T-cell (primary cell): Measurements from ENCODE around the gene TAOK3. TPM values are rescaled to one million over a fixed set of nuclear protein-coding genes. Genes with fewer than 3 reads are reported as not detected.

Experiments
- ATAC-seq, 4 experiments: fragments of 200-7000 bp in 3 of 4; fragments of 150-1000 bp in 1 of 4; cut with Tn5 transposase; replicated peaks in 1 of 4; 1 replicate in 3 of 4; 2 replicates in 1 of 4; pipeline ENCODE4 v1.10.0; 2021; ENCODE audit warnings: moderate library complexity in 3 of 4, mild to moderate bottlenecking in 2 of 4, moderate number of reproducible peaks in 1 of 4
- CTCF ChIA-PET, 2 donors: fragments of 300-600 bp; sonication (Branson Sonifier 250); formaldehyde crosslinking; loops; one replicate each; lab custom pipeline; 2022; ENCODE audit warnings: antibody characterized with exemption in 2 of 2; lab: Charles Lee
- POLR2A ChIA-PET, 2 donors: fragments of 300-600 bp; sonication (Branson Sonifier 250); formaldehyde crosslinking; loops; one replicate each; lab custom pipeline; 2022; ENCODE audit warnings: antibody characterized with exemption in 2 of 2; lab: Charles Lee
- DNase-seq, 35 experiments: peaks; one replicate each; pipeline versions ENCODE4 v3.0.0 to v3.0.0-alpha.2; 2013 to 2023
- H3K27ac ChIP-seq: one replicate; pipeline ENCODE4 v1.5.1; 2013; ENCODE audit warnings: low read length
- H3K27me3 ChIP-seq, 2 experiments: replicated peaks in 1 of 2; 1 replicate in 1 of 2; 2 replicates in 1 of 2; pipeline versions ENCODE4 v1.6.1 to v1.7.0; 2013; ENCODE audit warnings: low read length in 1 of 2, mixed read lengths in 1 of 2; ENCODE audit not compliant: control insufficient read depth in 2 of 2, insufficient read depth in 2 of 2; ENCODE audit errors: extremely low read depth in 1 of 2
- H3K36me3 ChIP-seq, 2 donors: 1 replicate in 1 of 2; 2 replicates in 1 of 2; pipeline versions ENCODE4 v1.6.1 to v1.7.0; 2013; ENCODE audit warnings: low read length in 1 of 2; ENCODE audit not compliant: control insufficient read depth in 2 of 2, insufficient read depth in 1 of 2; ENCODE audit errors: extremely low read depth in 1 of 2
- H3K4me1 ChIP-seq, 2 experiments: 1 replicate in 1 of 2; 2 replicates in 1 of 2; pipeline versions ENCODE4 v1.6.1 to v1.7.0; 2013; ENCODE audit warnings: low read length in 2 of 2, mixed read lengths in 1 of 2; ENCODE audit not compliant: insufficient read depth in 2 of 2, control insufficient read depth in 1 of 2; ENCODE audit errors: extremely low read depth in 1 of 2
- H3K4me3 ChIP-seq, 2 donors: 1 replicate in 1 of 2; 2 replicates in 1 of 2; pipeline versions ENCODE4 v1.5.1 to v1.7.0; 2013; ENCODE audit warnings: mild to moderate bottlenecking in 2 of 2, low read length in 1 of 2, moderate library complexity in 1 of 2; ENCODE audit not compliant: control insufficient read depth in 1 of 2; ENCODE audit errors: extremely low read depth in 1 of 2
- H3K9me3 ChIP-seq: 2 replicates; pipeline ENCODE4 v1.7.0; 2013
- H3K27ac Mint-ChIP-seq, 2 donors: one replicate each; pipeline ENCODE4 v1.8.0; 2020 to 2021; ENCODE audit warnings: mild to moderate bottlenecking in 2 of 2, mixed read lengths in 2 of 2
- H3K27me3 Mint-ChIP-seq, 2 donors: one replicate each; pipeline ENCODE4 v1.8.0; 2021 to 2022; ENCODE audit warnings: mixed read lengths in 2 of 2
- H3K36me3 Mint-ChIP-seq: one replicate; pipeline ENCODE4 v1.8.0; 2021; ENCODE audit warnings: mixed read lengths
- H3K4me1 Mint-ChIP-seq, 3 donors: one replicate each; pipeline ENCODE4 v1.8.0; 2020 to 2022; ENCODE audit warnings: mixed read lengths in 3 of 3, mild to moderate bottlenecking in 1 of 3
- H3K4me3 Mint-ChIP-seq, 3 donors: one replicate each; pipeline ENCODE4 v1.8.0; 2020 to 2022; ENCODE audit warnings: mild to moderate bottlenecking in 3 of 3, mixed read lengths in 3 of 3, moderate library complexity in 3 of 3
- H3K9me3 Mint-ChIP-seq, 3 donors: one replicate each; pipeline ENCODE4 v1.8.0; 2020 to 2022; ENCODE audit warnings: mixed read lengths in 3 of 3
- WGBS: methylation state at CpG from one replicate; pipeline ENCODE4 v1.1.5; 2013; ENCODE audit warnings: missing lambda C conversion rate; ENCODE audit not compliant: insufficient coverage; 5-methylcytosine and 5-hydroxymethylcytosine counted together
- total RNA-seq, 35 experiments: library from RNA in 6 of 35; stranded (reverse) in 6 of 35; fragments of 120-200 nt in 1 of 35; gene quantifications; one replicate each; pipeline versions ENCODE4 v1.2.1 to v1.2.4 and lab custom pipeline; 2013 to 2026

Gene TAOK3
- total RNA-seq, 5 donors from 2014 or later (not counting 1 experiment from before 2014, with no cell fraction given) = 58.7 to 93.6 (median 67.4) TPM

DNA sequence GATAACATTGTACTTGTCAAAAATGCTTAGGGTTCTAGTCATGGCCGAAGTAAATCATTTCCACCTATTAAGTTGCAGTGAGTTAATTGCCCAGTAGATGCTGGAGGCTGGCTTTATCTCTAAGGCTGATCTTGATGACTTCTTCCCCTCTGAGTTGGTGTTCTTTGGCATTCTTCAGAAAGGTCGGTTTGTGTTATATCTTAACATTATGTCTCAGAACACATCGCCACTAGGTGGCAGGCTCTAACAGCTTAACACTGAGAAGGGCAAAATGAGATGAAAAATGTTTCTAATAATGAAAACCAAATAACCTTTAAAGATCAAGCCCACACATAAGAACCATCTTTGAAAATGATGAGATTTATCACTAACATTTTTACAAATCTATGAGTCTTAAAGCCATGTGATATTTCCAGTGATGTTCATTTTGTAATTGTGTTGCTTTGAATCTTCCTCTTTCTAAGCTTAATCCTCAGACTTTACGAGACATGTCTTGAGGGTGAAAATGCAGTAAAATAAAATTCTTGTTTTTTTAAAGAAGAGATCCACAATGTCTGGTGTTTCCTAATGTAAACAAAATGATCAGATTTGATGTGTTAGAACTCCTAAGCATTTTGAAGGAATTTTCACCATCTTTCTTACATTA lies 32.3 kb upstream of the TAOK3 start:
- no CpG with 5 or more reads among the region's 4 CpGs for WGBS

GRCh38 chr12:118402251-118402650 lies 29.5 kb upstream of the TAOK3 start:
- CTCF ChIA-PET = no interaction called here
- Histone ChIP-seq H3K4me1 (no peaks in the 10 kb centered on the region), H3K36me3 (peaks cover 10 to 62% of the 10 kb centered on the region in 2 donors), H3K9me3 (no peaks in the 10 kb centered on the region), H3K27ac (no peak overlapping the region), H3K27me3 (no peaks in the 10 kb centered on the region), H3K4me3 (no peak overlapping the region)
- Mint-ChIP-seq H3K9me3 (no peaks in the 10 kb centered on the region), H3K36me3 (peaks cover 58% of the 10 kb centered on the region), H3K4me3 (no peak overlapping the region), H3K4me1 (no peaks in the 10 kb centered on the region), H3K27me3 (no peaks in the 10 kb centered on the region), H3K27ac (peak overlapping the region in 1 of 2 donors; percentile 73)
- DNase-seq (no peak), ATAC-seq (no peak)
- POLR2A ChIA-PET = no interaction called here
- WGBS = 94% methylated on average over 4 of the region's 6 CpGs

More for the DNA sequence above, 32.3 kb upstream of the TAOK3 start:
- Mint-ChIP-seq H3K4me3 (no peak overlapping the region), H3K4me1 (no peaks in the 10 kb centered on the region), H3K27me3 (no peaks in the 10 kb centered on the region), H3K36me3 (peaks cover 59% of the 10 kb centered on the region), H3K27ac (no peak overlapping the region), H3K9me3 (no peaks in the 10 kb centered on the region)
- H3K27me3 ChIP-seq = no peaks in the 10 kb centered on the region
- no peak overlapping the region for H3K27ac ChIP-seq
- POLR2A ChIA-PET = no interaction called here
- H3K4me3 ChIP-seq = no peak overlapping the region
- CTCF ChIA-PET = interaction anchor here (0.5 to 1.6 kb wide), 6 partner anchors 8 to 1662 kb away, joined by 3 to 11 read pairs (median 5); partner anchors contain the start of gene SUDS3 (in 1 of the 2)
- H3K4me1 ChIP-seq = no peaks in the 10 kb centered on the region
- no peaks in the 10 kb centered on the region for H3K9me3 ChIP-seq
- peak in 2 of 4 experiments; percentile 30 to 46 for ATAC-seq
- DNase-seq = peak in 33 of 35 experiments; percentile 9 to 63 (median 39)
- H3K36me3 ChIP-seq = peaks cover 7 to 51% of the 10 kb centered on the region in 2 donors

- H3K27me3 ChIP-seq = no peaks in the 10 kb centered on the region
- H3K27ac ChIP-seq = no peak overlapping the region
- ChIA-PET CTCF (interaction anchor here in 1 of 2 donors (0.7 kb wide), 1 partner anchor 241 kb away, joined by 3 read pairs; no protein-coding TSS in a partner anchor), POLR2A (no interaction called here)
- Mint-ChIP-seq H3K4me1 (no peaks in the 10 kb centered on the region), H3K9me3 (no peaks in the 10 kb centered on the region), H3K27ac (no peak overlapping the region), H3K36me3 (peaks cover 67% of the 10 kb centered on the region), H3K4me3 (no peak overlapping the region), H3K27me3 (no peaks in the 10 kb centered on the region)
- no peak overlapping the region for H3K4me3 ChIP-seq
- DNase-seq (no peak), ATAC-seq (no peak)
- H3K9me3 ChIP-seq = no peaks in the 10 kb centered on the region
- 86% methylated on average over 4 of the region's 5 CpGs for WGBS
- H3K36me3 ChIP-seq = peaks cover 21 to 72% of the 10 kb centered on the region in 2 donors
- no peaks in the 10 kb centered on the region for H3K4me1 ChIP-seq
Observed at GRCh38 chr12:118398940-118399339, 26.2 kb upstream of the TAOK3 start.

- Mint-ChIP-seq H3K9me3 (no peaks in the 10 kb centered on the region), H3K36me3 (peaks cover 66% of the 10 kb centered on the region), H3K27me3 (no peaks in the 10 kb centered on the region), H3K27ac (no peak overlapping the region), H3K4me1 (no peaks in the 10 kb centered on the region), H3K4me3 (no peak overlapping the region)
- Histone ChIP-seq H3K4me1 (no peaks in the 10 kb centered on the region), H3K36me3 (peaks cover 22 to 69% of the 10 kb centered on the region in 2 donors), H3K9me3 (no peaks in the 10 kb centered on the region), H3K27ac (no peak overlapping the region), H3K4me3 (no peak overlapping the region), H3K27me3 (no peaks in the 10 kb centered on the region)
- ATAC-seq (no peak), DNase-seq (no peak)
- POLR2A ChIA-PET = no interaction called here
- CTCF ChIA-PET = interaction anchor here in 1 of 2 donors (0.7 kb wide), 1 partner anchor 241 kb away, joined by 3 read pairs; no protein-coding TSS in a partner anchor
- 89% methylated on average over 1 of the region's 2 CpGs for WGBS
Observed at GRCh38 chr12:118398524-118398923, 25.8 kb upstream of the TAOK3 start.

- Mint-ChIP-seq H3K9me3 (no peaks in the 10 kb centered on the region), H3K4me3 (no peak overlapping the region), H3K36me3 (peaks cover 66% of the 10 kb centered on the region), H3K27me3 (no peaks in the 10 kb centered on the region), H3K27ac (no peak overlapping the region), H3K4me1 (no peaks in the 10 kb centered on the region)
- Histone ChIP-seq H3K4me3 (no peak overlapping the region), H3K36me3 (peaks cover 24 to 68% of the 10 kb centered on the region in 2 donors), H3K4me1 (no peaks in the 10 kb centered on the region), H3K27ac (no peak overlapping the region), H3K27me3 (no peaks in the 10 kb centered on the region), H3K9me3 (no peaks in the 10 kb centered on the region)
- 100% methylated on average over 2 of the region's 10 CpGs for WGBS
- ATAC-seq (no peak), DNase-seq (no peak)
- ChIA-PET CTCF (no interaction called here), POLR2A (no interaction called here)
Observed at GRCh38 chr12:118397708-118398440, 25.2 kb upstream of the TAOK3 start.

DNA sequence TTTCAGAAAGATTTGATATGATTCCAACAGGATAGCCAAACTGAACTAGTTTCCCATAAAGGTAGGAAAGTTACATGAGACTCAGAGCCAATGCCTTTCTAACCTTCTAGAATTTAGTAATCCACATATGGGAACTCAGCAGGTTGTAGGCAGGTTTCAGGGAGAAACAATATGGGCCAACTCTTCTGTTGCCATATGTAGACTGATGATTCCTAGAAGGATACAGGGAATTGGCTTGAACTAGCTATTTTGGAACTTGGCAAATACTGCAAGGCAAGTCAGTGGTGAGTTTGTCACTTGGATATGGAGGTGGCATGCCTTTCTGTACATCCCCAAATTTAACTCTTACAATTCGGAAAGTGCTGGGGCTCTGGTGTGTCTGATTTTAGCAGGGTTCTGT lies 19.1 kb upstream of the TAOK3 start:
- ChIA-PET POLR2A (interaction anchor here in 1 of 2 donors (0.5 to 0.6 kb wide), 2 partner anchors 24 to 248 kb away, joined by 4 to 5 read pairs; no protein-coding TSS in a partner anchor), CTCF (interaction anchor here in 1 of 2 donors (0.5 kb wide), 1 partner anchor 328 kb away, joined by 3 read pairs; no protein-coding TSS in a partner anchor)
- Mint-ChIP-seq H3K4me3 (no peak overlapping the region), H3K9me3 (no peaks in the 10 kb centered on the region), H3K4me1 (no peaks in the 10 kb centered on the region), H3K27ac (no peak overlapping the region), H3K36me3 (peaks cover 79% of the 10 kb centered on the region), H3K27me3 (no peaks in the 10 kb centered on the region)
- Histone ChIP-seq H3K9me3 (no peaks in the 10 kb centered on the region), H3K27ac (no peak overlapping the region), H3K4me1 (no peaks in the 10 kb centered on the region), H3K36me3 (peaks cover 17 to 83% of the 10 kb centered on the region in 2 donors), H3K27me3 (no peaks in the 10 kb centered on the region), H3K4me3 (no peak overlapping the region)
- WGBS = no CpG with 5 or more reads among the region's 1 CpG
- ATAC-seq (no peak), DNase-seq (no peak)
